Measurements from ENCODE around the gene KRT76. TPM values are rescaled to one million over a fixed set of nuclear protein-coding genes. Genes with fewer than 3 reads are reported as not detected.

Gene KRT76
- total RNA-seq, 2 experiments from 2014 or later, result not detected

Other genes with a start within 250 kb of the KRT76 start
- gene KRT71, start 224.2 kb downstream of the KRT76 start, total RNA-seq, result not detected
- gene KRT74, start 203.5 kb downstream of the KRT76 start, total RNA-seq, result not detected
- gene KRT72, start 175.9 kb downstream of the KRT76 start, total RNA-seq, result under 1 TPM; 0.16 to 0.32 TPM
- under 1 TPM in 1 of 2 experiments, not detected in 1; 0.20 TPM for gene KRT73, start 158.8 kb downstream of the KRT76 start, total RNA-seq
- not detected for gene KRT2, start 125.1 kb downstream of the KRT76 start, total RNA-seq
- not detected for gene KRT1, start 96.9 kb downstream of the KRT76 start, total RNA-seq
- not detected for gene KRT77, start 73.8 kb downstream of the KRT76 start, total RNA-seq
- gene KRT3, start 18.8 kb upstream of the KRT76 start, total RNA-seq, result not detected
- gene KRT4, start 36.8 kb upstream of the KRT76 start, total RNA-seq, result under 1 TPM; 0.11 to 0.16 TPM
- 1 to 10 TPM in 1 of 2 experiments, under 1 TPM in 1; 0.87 to 1.6 TPM for gene KRT79, start 57.0 kb upstream of the KRT76 start, total RNA-seq
- gene KRT78, start 71.6 kb upstream of the KRT76 start, total RNA-seq, result not detected
- under 1 TPM; 0.29 to 0.40 TPM for gene KRT8, start 127.7 kb upstream of the KRT76 start, total RNA-seq
- 1 to 10 TPM; 3.4 to 4.9 TPM for gene KRT18, start 171.8 kb upstream of the KRT76 start, total RNA-seq
- 100 to 1,000 TPM; 789 to 814 TPM for gene EIF4B, start 229.1 kb upstream of the KRT76 start, total RNA-seq